GM12878 (cell line): Measurements from ENCODE around the gene TMED6. TPM values are rescaled to one million over a fixed set of nuclear protein-coding genes. Genes with fewer than 3 reads are reported as not detected.

Experiments
- ATAC-seq: fragments of 200-7000 bp; cut with Tn5 transposase; 3 replicates; pipeline ENCODE4 v1.9.1; 2020; ENCODE audit warnings: mild to moderate bottlenecking, moderate library complexity
- BruUV-seq: library from RNA; stranded (reverse); fragments of 400-500 nt; replicated peaks from 2 replicates; lab custom pipeline; 2021; lab: Mats Ljungman, UMichigan
- CTCF ChIA-PET: fragments of 300-600 bp; sonication (Branson Sonifier 250); formaldehyde crosslinking; extraction: SDS; loops from one replicate; lab custom pipeline; 2021; ENCODE audit warnings: inconsistent platforms; lab: Yijun Ruan, JAX
- POLR2A ChIA-PET: fragments of 350-600 bp; formaldehyde crosslinking; extraction: SDS; loops from one replicate; lab custom pipeline; 2021; ENCODE audit warnings: inconsistent platforms; lab: Charles Lee
- RAD21 ChIA-PET: fragments of 300-600 bp; sonication (Branson Sonifier 250); formaldehyde crosslinking; loops from one replicate; lab custom pipeline; 2023; ENCODE audit warnings: antibody characterized with exemption; ENCODE audit not compliant: unreplicated experiment; lab: Charles Lee
- SMC1A ChIA-PET: fragments of 300-600 bp; sonication (Branson Sonifier 250); formaldehyde crosslinking; loops from one replicate; lab custom pipeline; 2023; ENCODE audit not compliant: unreplicated experiment, uncharacterized antibody; lab: Charles Lee
- DNase-seq: peaks from one replicate; pipeline ENCODE4 v3.0.0-alpha.2; 2011; ENCODE audit warnings: low read depth, low spot score
- FAIRE-seq: peaks from 3 replicates; lab custom pipeline; 2011; peaks lifted over from hg19 to GRCh38; lab: Jason Lieb, UNC
- H2AFZ ChIP-seq: 2 replicates; pipeline ENCODE4 v1.6.0; 2011; ENCODE audit warnings: low read depth, low read length, control low read depth; ENCODE audit not compliant: control insufficient read depth
- H3K27ac ChIP-seq: 2 replicates; pipeline ENCODE4 v1.5.1; 2011; ENCODE audit warnings: control low read depth; ENCODE audit not compliant: control insufficient read depth, insufficient read depth
- H3K27me3 ChIP-seq, 2 experiments: replicated peaks in 1 of 2; 2 replicates each; pipeline versions ENCODE4 v1.6.0 to v1.6.1; 2011; ENCODE audit warnings: low read length in 1 of 2; ENCODE audit not compliant: control insufficient read depth in 2 of 2, insufficient read depth in 2 of 2
- H3K36me3 ChIP-seq, 2 experiments: 2 replicates each; pipeline ENCODE4 v1.5.1; 2011; ENCODE audit warnings: low read length in 1 of 2; ENCODE audit not compliant: control insufficient read depth in 2 of 2, insufficient read depth in 2 of 2
- H3K4me1 ChIP-seq: 2 replicates; pipeline ENCODE4 v1.6.1; 2011; ENCODE audit warnings: mild to moderate bottlenecking, low read length, moderate library complexity, mixed read lengths; ENCODE audit not compliant: control insufficient read depth, insufficient read depth
- H3K4me2 ChIP-seq: 2 replicates; pipeline ENCODE4 v1.6.0; 2011; ENCODE audit warnings: control low read depth; ENCODE audit not compliant: control insufficient read depth, insufficient read depth
- H3K4me3 ChIP-seq: fragments of 200-600 bp; sonication (generic); 2 replicates; pipeline ENCODE4 v1.5.1; 2016
- H3K79me2 ChIP-seq: 2 replicates; pipeline ENCODE4 v1.6.0; 2011; ENCODE audit warnings: low read length; ENCODE audit not compliant: control insufficient read depth, insufficient read depth
- H3K9ac ChIP-seq: 2 replicates; pipeline ENCODE4 v1.8.0; 2011; ENCODE audit warnings: low read length, control low read depth, mixed read lengths; ENCODE audit not compliant: control insufficient read depth, insufficient read depth
- H3K9me3 ChIP-seq: replicated peaks from 3 replicates; pipeline ENCODE4 v1.5.1; 2011; ENCODE audit warnings: mild to moderate bottlenecking, low read length; ENCODE audit not compliant: control insufficient read depth, insufficient read depth
- H4K20me1 ChIP-seq: 2 replicates; pipeline ENCODE4 v1.6.0; 2011; ENCODE audit not compliant: control insufficient read depth, insufficient read depth
- ASH2L ChIP-seq: fragments of 300-600, 200-600 bp; sonication (generic); IDR thresholded peaks from 2 replicates; pipeline ENCODE4 v1.6.1; 2017; ENCODE audit warnings: low read depth, mild to moderate bottlenecking, borderline replicate concordance
- CBFB ChIP-seq: IDR thresholded peaks from 2 replicates; pipeline ENCODE4 v1.6.1; 2016; ENCODE audit warnings: antibody characterized with exemption, low read depth
- EED ChIP-seq: sonication (generic); IDR thresholded peaks from 2 replicates; pipeline ENCODE4 v1.6.1; 2016; ENCODE audit warnings: antibody characterized with exemption, low read depth
- RAD21 ChIP-seq: IDR thresholded peaks from 2 replicates; pipeline ENCODE4 v1.6.1; 2011; ENCODE audit warnings: mild to moderate bottlenecking, low read depth, low read length, moderate library complexity; ENCODE audit not compliant: insufficient read depth
- WGBS: methylation state at CpG from one replicate; pipeline ENCODE4 v1.1.6; 2016; ENCODE audit warnings: low lambda C conversion rate; ENCODE audit not compliant: insufficient replicate concordance, insufficient coverage; ENCODE audit errors: missing lambda C conversion rate; 5-methylcytosine and 5-hydroxymethylcytosine counted together
- in situ Hi-C: fragments of 300-500 bp; cut with MboI; formaldehyde crosslinking; loops from 9 replicates; pipeline ENCODE4 v1.14.3; 2018; ENCODE audit warnings: mixed read lengths
- intact Hi-C: fragments of 100-400 bp; cut with micrococcal nuclease; formaldehyde crosslinking; loops from one replicate; pipeline ENCODE4 v1.14.2; 2022; ENCODE audit not compliant: unreplicated experiment
- polyA plus RNA-seq, 11 experiments: library from polyadenylated mRNA; depleted of rRNA in 4 of 11; unstranded in 6 of 11; stranded (reverse) in 5 of 11; fragments of >200 nt; fragmentation: Nextera tagmentation in 4 of 11; fragmentation: Illumina TruSeq in 1 of 11; extraction: Ambion mirVana in 4 of 11; extraction: Trizol in 1 of 11; gene quantifications; 1 replicate in 1 of 11; 2 replicates in 10 of 11; pipeline versions ENCODE4 v1.2.1 to v1.2.3, GENCODE V29; 2011 to 2016; ENCODE audit warnings: inconsistent platforms in 2 of 11, missing spikeins in 2 of 11, low read depth in 1 of 11
- total RNA-seq, 4 experiments: library from RNA; depleted of rRNA in 3 of 4; stranded (reverse); fragments of >200 nt in 3 of 4; fragmentation: Illumina TruSeq in 1 of 4; extraction: Trizol in 1 of 4; gene quantifications; 2 replicates each; pipeline versions ENCODE4 v1.2.1 to v1.2.3, GENCODE V29; 2013 to 2021
- TF ChIP-seq, protein P1 (sequence below): fragments of 150-350 bp; IDR thresholded peaks from 2 replicates; pipeline ENCODE4 v1.6.1; 2016; ENCODE audit warnings: low read depth, low read length
- TF ChIP-seq, protein P2 (sequence below): IDR thresholded peaks from 2 replicates; pipeline ENCODE4 v1.6.1; 2012; ENCODE audit warnings: low read depth, low read length, improper control_type of control experiment
- TF ChIP-seq, protein P3 (sequence below): fragments of 450-650 bp; IDR thresholded peaks from 2 replicates; pipeline ENCODE4 v1.6.1; 2017; ENCODE audit warnings: borderline replicate concordance

TMED6 gene
- total and polyA plus RNA-seq, 10 of the 15 experiments (the other 5 are each of a cell fraction or from before 2014, with no cell fraction given) = 0.27 to 1.7 (median 0.78) TPM

DNA sequence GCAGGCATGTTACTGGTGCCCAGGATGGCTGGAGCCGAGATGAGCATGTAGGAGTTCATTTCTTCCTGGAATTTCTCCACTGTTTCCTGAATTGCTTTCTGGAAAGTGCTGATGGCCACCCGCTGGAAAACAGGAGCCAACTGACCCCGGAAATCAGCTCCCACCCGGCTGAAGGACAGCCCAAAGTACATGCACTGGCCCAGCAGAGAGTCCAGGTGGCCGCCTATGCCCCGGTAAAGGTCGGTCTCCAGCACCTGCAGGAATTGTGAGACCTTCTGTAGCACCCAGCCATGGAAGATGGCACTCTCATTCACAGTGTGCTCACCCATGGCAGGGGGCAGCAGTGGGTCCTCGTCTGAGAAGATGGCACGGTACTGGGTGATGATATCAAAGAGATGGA lies 16.9 kb downstream of the TMED6 start:
- intact Hi-C loops (loop anchor here (10.0 kb wide), 1 partner anchor 420 kb away; the partner anchor contains the start of gene NOB1), in situ Hi-C loops (no loop called here)
- no peak overlapping the region for H3K9ac ChIP-seq
- 96% methylated on average over 9 of the region's 9 CpGs for WGBS
- H4K20me1 ChIP-seq = no peaks in the 10 kb centered on the region
- TF ChIP-seq ASH2L (no peak), CBFB (no peak), EED (no peak), RAD21 (no peak)
- TF ChIP-seq, protein P1, sequence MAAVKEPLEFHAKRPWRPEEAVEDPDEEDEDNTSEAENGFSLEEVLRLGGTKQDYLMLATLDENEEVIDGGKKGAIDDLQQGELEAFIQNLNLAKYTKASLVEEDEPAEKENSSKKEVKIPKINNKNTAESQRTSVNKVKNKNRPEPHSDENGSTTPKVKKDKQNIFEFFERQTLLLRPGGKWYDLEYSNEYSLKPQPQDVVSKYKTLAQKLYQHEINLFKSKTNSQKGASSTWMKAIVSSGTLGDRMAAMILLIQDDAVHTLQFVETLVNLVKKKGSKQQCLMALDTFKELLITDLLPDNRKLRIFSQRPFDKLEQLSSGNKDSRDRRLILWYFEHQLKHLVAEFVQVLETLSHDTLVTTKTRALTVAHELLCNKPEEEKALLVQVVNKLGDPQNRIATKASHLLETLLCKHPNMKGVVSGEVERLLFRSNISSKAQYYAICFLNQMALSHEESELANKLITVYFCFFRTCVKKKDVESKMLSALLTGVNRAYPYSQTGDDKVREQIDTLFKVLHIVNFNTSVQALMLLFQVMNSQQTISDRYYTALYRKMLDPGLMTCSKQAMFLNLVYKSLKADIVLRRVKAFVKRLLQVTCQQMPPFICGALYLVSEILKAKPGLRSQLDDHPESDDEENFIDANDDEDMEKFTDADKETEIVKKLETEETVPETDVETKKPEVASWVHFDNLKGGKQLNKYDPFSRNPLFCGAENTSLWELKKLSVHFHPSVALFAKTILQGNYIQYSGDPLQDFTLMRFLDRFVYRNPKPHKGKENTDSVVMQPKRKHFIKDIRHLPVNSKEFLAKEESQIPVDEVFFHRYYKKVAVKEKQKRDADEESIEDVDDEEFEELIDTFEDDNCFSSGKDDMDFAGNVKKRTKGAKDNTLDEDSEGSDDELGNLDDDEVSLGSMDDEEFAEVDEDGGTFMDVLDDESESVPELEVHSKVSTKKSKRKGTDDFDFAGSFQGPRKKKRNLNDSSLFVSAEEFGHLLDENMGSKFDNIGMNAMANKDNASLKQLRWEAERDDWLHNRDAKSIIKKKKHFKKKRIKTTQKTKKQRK = no peak
- TF ChIP-seq, protein P2, sequence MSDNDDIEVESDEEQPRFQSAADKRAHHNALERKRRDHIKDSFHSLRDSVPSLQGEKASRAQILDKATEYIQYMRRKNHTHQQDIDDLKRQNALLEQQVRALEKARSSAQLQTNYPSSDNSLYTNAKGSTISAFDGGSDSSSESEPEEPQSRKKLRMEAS = no peak
- TF ChIP-seq, protein P3, sequence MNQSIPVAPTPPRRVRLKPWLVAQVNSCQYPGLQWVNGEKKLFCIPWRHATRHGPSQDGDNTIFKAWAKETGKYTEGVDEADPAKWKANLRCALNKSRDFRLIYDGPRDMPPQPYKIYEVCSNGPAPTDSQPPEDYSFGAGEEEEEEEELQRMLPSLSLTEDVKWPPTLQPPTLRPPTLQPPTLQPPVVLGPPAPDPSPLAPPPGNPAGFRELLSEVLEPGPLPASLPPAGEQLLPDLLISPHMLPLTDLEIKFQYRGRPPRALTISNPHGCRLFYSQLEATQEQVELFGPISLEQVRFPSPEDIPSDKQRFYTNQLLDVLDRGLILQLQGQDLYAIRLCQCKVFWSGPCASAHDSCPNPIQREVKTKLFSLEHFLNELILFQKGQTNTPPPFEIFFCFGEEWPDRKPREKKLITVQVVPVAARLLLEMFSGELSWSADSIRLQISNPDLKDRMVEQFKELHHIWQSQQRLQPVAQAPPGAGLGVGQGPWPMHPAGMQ = no peak
- peaks cover 5% of the 10 kb centered on the region for H3K4me1 ChIP-seq
- ChIA-PET CTCF (no interaction called here), POLR2A (no interaction called here), SMC1A (no interaction called here), RAD21 (no interaction called here)
- H2AFZ ChIP-seq = no peak overlapping the region
- H3K9me3 ChIP-seq = no peaks in the 10 kb centered on the region
- DNase-seq = no peak
- H3K36me3 ChIP-seq = peaks cover 11 to 20% of the 10 kb centered on the region in 2 experiments; a peak in 3 of 4 replicates
- H3K79me2 ChIP-seq = peaks cover 31% of the 10 kb centered on the region
- BruUV-seq = no TSS peak
- FAIRE-seq = no peak
- H3K27ac ChIP-seq = no peak overlapping the region
- no peak overlapping the region for H3K4me2 ChIP-seq
- ATAC-seq = no peak
- H3K4me3 ChIP-seq = no peak overlapping the region
- H3K27me3 ChIP-seq = no peaks in the 10 kb centered on the region
